SK-N-SH treated with all-trans-retinoic acid at 6 μM for 48 hours (cell line): ENCODE data around the gene SDCCAG8.

ENCODE experiments used
- ARNTL ChIP-seq: fragments of 450-650 bp; formaldehyde crosslinking; IDR thresholded peaks from 2 replicates; pipeline ENCODE4 v1.5.0; 2020; ENCODE audit warnings: low read depth, mild to moderate bottlenecking, moderate library complexity, borderline replicate concordance
- CSRNP3 ChIP-seq: fragments of 250-450 bp; sonication (Bioruptor Pico); IDR thresholded peaks from 2 replicates; pipeline ENCODE4 v1.5.1; 2021; ENCODE audit warnings: mild to moderate bottlenecking, moderate library complexity
- PATZ1 ChIP-seq: fragments of 250-450 bp; sonication (Bioruptor Pico); IDR thresholded peaks from 2 replicates; pipeline ENCODE4 v1.8.0; 2020; ENCODE audit warnings: mild to moderate bottlenecking, moderate library complexity, borderline replicate concordance
- POU6F1 ChIP-seq: fragments of 250-450 bp; sonication (Bioruptor Pico); IDR thresholded peaks from 2 replicates; pipeline ENCODE4 v1.8.0; 2021; ENCODE audit warnings: low read depth, mild to moderate bottlenecking, moderate library complexity, borderline replicate concordance
- ZC3H10 ChIP-seq: fragments of 250-450 bp; sonication (Bioruptor Pico); IDR thresholded peaks from 2 replicates; pipeline ENCODE4 v1.5.1; 2021; ENCODE audit warnings: mild to moderate bottlenecking, moderate library complexity
- ZFP3 ChIP-seq: fragments of 250-450 bp; sonication (Bioruptor Pico); IDR thresholded peaks from 2 replicates; pipeline ENCODE4 v1.5.0; 2020; ENCODE audit warnings: mild to moderate bottlenecking, moderate library complexity
- ZFP30 ChIP-seq: fragments of 450-650 bp; formaldehyde crosslinking; IDR thresholded peaks from 2 replicates; pipeline ENCODE4 v1.5.0; 2022; ENCODE audit warnings: mild to moderate bottlenecking, moderate library complexity

- TF ChIP-seq ZFP3 (CRISPR knock-in tag) (no peak), POU6F1 (no peak), CSRNP3 (CRISPR knock-in tag) (no peak), ZC3H10 (CRISPR knock-in tag) (no peak), PATZ1 (CRISPR knock-in tag) (no peak), ZFP30 (no peak), ARNTL (no peak)
Observed at GRCh38 chr1:243473227-243474135, 217.6 kb downstream of the SDCCAG8 start.
